CD4-positive, alpha-beta T cell (primary cell): ENCODE measurements around the gene MAN1C1. TPM values are rescaled to one million over a fixed set of nuclear protein-coding genes. Genes with fewer than 3 reads are reported as not detected.

Experiments used
- ATAC-seq: fragments of 200-7000 bp; cut with Tn5 transposase; one replicate; pipeline ENCODE4 v1.10.0; 2022; ENCODE audit warnings: mild to moderate bottlenecking; ENCODE audit not compliant: poor library complexity
- CTCF ChIA-PET: fragments of 350-600 bp; sonication (Branson Sonifier 250); formaldehyde crosslinking; loops from one replicate; lab custom pipeline; 2021; ENCODE audit warnings: antibody characterized with exemption, inconsistent platforms; lab: Charles Lee
- POLR2A ChIA-PET: fragments of 350-600 bp; sonication (Branson Sonifier 250); formaldehyde crosslinking; loops from one replicate; lab custom pipeline; 2021; ENCODE audit warnings: antibody characterized with exemption, inconsistent platforms; lab: Charles Lee
- DNase-seq, 14 experiments: peaks; one replicate each; pipeline ENCODE4 v3.0.0-alpha.2; 2013 to 2020; ENCODE audit warnings: mixed read lengths in 2 of 14
- H3K27ac ChIP-seq, 2 donors: one replicate each; pipeline versions ENCODE4 v1.5.1 to v1.7.0; 2013; ENCODE audit warnings: low read length in 2 of 2, low read depth in 1 of 2, mild to moderate bottlenecking in 1 of 2
- H3K27me3 ChIP-seq, 2 experiments: 1 replicate in 1 of 2; 2 replicates in 1 of 2; pipeline versions ENCODE4 v1.6.1 to v1.7.0; 2013; ENCODE audit warnings: low read length in 2 of 2, control low read depth in 1 of 2, mild to moderate bottlenecking in 1 of 2, moderate library complexity in 1 of 2; ENCODE audit not compliant: insufficient read depth in 2 of 2, control insufficient read depth in 1 of 2
- H3K36me3 ChIP-seq: one replicate; pipeline ENCODE4 v1.6.1; 2013; ENCODE audit warnings: low read length, control low read depth; ENCODE audit not compliant: insufficient read depth
- H3K4me1 ChIP-seq: one replicate; pipeline ENCODE4 v1.6.1; 2013; ENCODE audit warnings: low read length, control low read depth; ENCODE audit not compliant: insufficient read depth
- H3K4me3 ChIP-seq: one replicate; pipeline ENCODE4 v1.5.1; 2013; ENCODE audit warnings: mild to moderate bottlenecking, low read length, moderate library complexity
- H3K9me3 ChIP-seq, 2 experiments: 1 replicate in 1 of 2; 2 replicates in 1 of 2; pipeline versions ENCODE4 v1.6.1 to v1.7.0; 2013; ENCODE audit warnings: low read length in 2 of 2, mild to moderate bottlenecking in 2 of 2, control low read depth in 1 of 2, moderate library complexity in 1 of 2; ENCODE audit not compliant: control insufficient read depth in 1 of 2, insufficient read depth in 1 of 2
- H3K27ac Mint-ChIP-seq: one replicate; pipeline ENCODE4 v1.8.0; 2020; ENCODE audit warnings: mixed read lengths
- H3K27me3 Mint-ChIP-seq: one replicate; pipeline ENCODE4 v1.8.0; 2021; ENCODE audit warnings: mixed read lengths
- H3K36me3 Mint-ChIP-seq: one replicate; pipeline ENCODE4 v1.8.0; 2021; ENCODE audit warnings: low read depth, mixed read lengths
- H3K4me1 Mint-ChIP-seq: one replicate; pipeline ENCODE4 v1.8.0; 2021; ENCODE audit warnings: low read depth, mixed read lengths
- H3K4me3 Mint-ChIP-seq: one replicate; pipeline ENCODE4 v1.8.0; 2020; ENCODE audit warnings: mild to moderate bottlenecking, mixed read lengths
- H3K9me3 Mint-ChIP-seq: one replicate; pipeline ENCODE4 v1.8.0; 2020; ENCODE audit warnings: mixed read lengths
- CTCF ChIP-seq: fragments of 200-600 bp; IDR thresholded peaks from one replicate; pipeline ENCODE4 v1.8.0; 2022; ENCODE audit warnings: antibody characterized with exemption, mild to moderate bottlenecking
- intact Hi-C, 2 experiments: fragments of 100-400 bp; cut with DNase I in 1 of 2; cut with micrococcal nuclease in 1 of 2; formaldehyde crosslinking; loops; one replicate each; pipeline versions ENCODE4 v1.15.1 to v1.9.0; 2023 to 2025; cut with DNase I, micrococcal nuclease
- total RNA-seq, 174 experiments: library from RNA in 2 of 174; stranded (reverse) in 2 of 174; gene quantifications; one replicate each; pipeline ENCODE4 v1.2.3 and lab custom pipeline; 2021 to 2026

The MAN1C1 gene
- total RNA-seq, 2 experiments from 2014 or later = 44.4 to 46.9 TPM

- Histone ChIP-seq H3K4me3 (no peak overlapping the region), H3K9me3 (no peaks in the 10 kb centered on the region), H3K36me3 (peaks cover 67% of the 10 kb centered on the region), H3K27ac (no peak overlapping the region), H3K4me1 (peaks cover 43% of the 10 kb centered on the region), H3K27me3 (no peaks in the 10 kb centered on the region)
- POLR2A ChIA-PET = interaction anchor here (0.6 kb wide), 1 partner anchor 9 kb away, joined by 3 read pairs; no protein-coding TSS in a partner anchor
- Mint-ChIP-seq H3K4me1 (peaks cover 59% of the 10 kb centered on the region), H3K4me3 (no peak overlapping the region), H3K27me3 (no peaks in the 10 kb centered on the region), H3K36me3 (peaks cover 67% of the 10 kb centered on the region), H3K27ac (peak overlapping the region; percentile 99), H3K9me3 (no peaks in the 10 kb centered on the region)
- TF ChIP-seq CTCF = no peak
- DNase-seq (no peak), ATAC-seq (no peak)
- intact Hi-C loops = no loop called here
- CTCF ChIA-PET = no interaction called here
Measured at GRCh38 chr1:25750923-25751605, 134.5 kb downstream of the MAN1C1 start.

GRCh38 chr1:25754470-25755181 lies 138.0 kb downstream of the MAN1C1 start:
- ChIA-PET CTCF (interaction anchor here (0.5 to 2.4 kb wide), 8 partner anchors 12 to 558 kb away, joined by 3 to 14 read pairs (median 3); no protein-coding TSS in a partner anchor), POLR2A (interaction anchor here (0.7 to 7.0 kb wide), 3 partner anchors 16 to 55 kb away, joined by 3 to 38 read pairs (median 3); no protein-coding TSS in a partner anchor)
- H3K27ac ChIP-seq = peak overlapping the region; percentile 17 to 63
- Mint-ChIP-seq H3K27me3 (no peaks in the 10 kb centered on the region), H3K9me3 (no peaks in the 10 kb centered on the region), H3K4me1 (peaks cover 62% of the 10 kb centered on the region), H3K4me3 (peak overlapping the region; percentile 44), H3K27ac (peak overlapping the region; percentile 99), H3K36me3 (peaks cover 88% of the 10 kb centered on the region)
- H3K9me3 ChIP-seq = no peaks in the 10 kb centered on the region
- H3K27me3 ChIP-seq = no peaks in the 10 kb centered on the region
- DNase-seq = peak in 10 of 14 experiments; percentile 15 to 69 (median 48)
- H3K4me1 ChIP-seq = peaks cover 45% of the 10 kb centered on the region
- peaks cover 72% of the 10 kb centered on the region for H3K36me3 ChIP-seq
- peak; percentile 15 for TF ChIP-seq CTCF
- peak; percentile 96 for ATAC-seq
- intact Hi-C loops = loop anchor here (1.0 to 2.0 kb wide), 2 partner anchors 20 to 42 kb away; no protein-coding TSS in a partner anchor
- no peak overlapping the region for H3K4me3 ChIP-seq

- Mint-ChIP-seq H3K4me1 (peaks cover 61% of the 10 kb centered on the region), H3K27ac (peak overlapping the region; percentile 99), H3K9me3 (no peaks in the 10 kb centered on the region), H3K36me3 (peaks cover 92% of the 10 kb centered on the region), H3K4me3 (peak overlapping the region; percentile 44), H3K27me3 (no peaks in the 10 kb centered on the region)
- Histone ChIP-seq H3K4me3 (no peak overlapping the region), H3K9me3 (no peaks in the 10 kb centered on the region), H3K27me3 (no peaks in the 10 kb centered on the region), H3K4me1 (peaks cover 45% of the 10 kb centered on the region), H3K36me3 (peaks cover 69% of the 10 kb centered on the region), H3K27ac (peak overlapping the region; percentile 34 to 63)
- ATAC-seq = no peak
- POLR2A ChIA-PET = interaction anchor here (0.7 to 7.0 kb wide), 4 partner anchors 10 to 54 kb away, joined by 3 to 38 read pairs (median 3); no protein-coding TSS in a partner anchor
- CTCF ChIA-PET = interaction anchor here (0.7 to 2.4 kb wide), 7 partner anchors 11 to 252 kb away, joined by 3 to 14 read pairs (median 3); no protein-coding TSS in a partner anchor
- no peak for TF ChIP-seq CTCF
- intact Hi-C loops = loop anchor here (1.0 to 2.0 kb wide), 2 partner anchors 19 to 41 kb away; no protein-coding TSS in a partner anchor
- no peak for DNase-seq
Measured at GRCh38 chr1:25755475-25756125, 139.0 kb downstream of the MAN1C1 start.
